GM12891 (cell line): ENCODE data around the gene PTPRS.

Experiments used
- DNase-seq: peaks from one replicate; pipeline ENCODE4 v3.0.0; 2011; ENCODE audit warnings: low spot score; ENCODE audit not compliant: insufficient read length
- FAIRE-seq: peaks from 2 replicates; lab custom pipeline; 2011; peaks lifted over from hg19 to GRCh38; lab: Jason Lieb, UNC
- PAX5 ChIP-seq: IDR thresholded peaks from 2 replicates; pipeline ENCODE4 v1.6.1; 2011; ENCODE audit warnings: low read length, moderate library complexity, mild to moderate bottlenecking; ENCODE audit not compliant: insufficient read depth, severe bottlenecking
- POLR2A ChIP-seq: IDR thresholded peaks from 2 replicates; pipeline ENCODE4 v1.6.1; 2011; ENCODE audit warnings: low read depth, low read length, control low read depth
- POLR2AphosphoS5 ChIP-seq: IDR thresholded peaks from 2 replicates; pipeline ENCODE4 v1.6.1; 2011; ENCODE audit warnings: low read depth, low read length, control low read depth
- POU2F2 ChIP-seq: IDR thresholded peaks from 2 replicates; pipeline ENCODE4 v1.6.1; 2011; ENCODE audit warnings: low read depth, mild to moderate bottlenecking, control low read depth, low read length, moderate library complexity
- SPI1 ChIP-seq: IDR thresholded peaks from 2 replicates; pipeline ENCODE4 v1.6.1; 2011; ENCODE audit warnings: low read depth, low read length, control low read depth
- TAF1 ChIP-seq: IDR thresholded peaks from 2 replicates; pipeline ENCODE4 v1.6.1; 2011; ENCODE audit warnings: low read depth, low read length, control low read depth

PTPRS gene

DNA sequence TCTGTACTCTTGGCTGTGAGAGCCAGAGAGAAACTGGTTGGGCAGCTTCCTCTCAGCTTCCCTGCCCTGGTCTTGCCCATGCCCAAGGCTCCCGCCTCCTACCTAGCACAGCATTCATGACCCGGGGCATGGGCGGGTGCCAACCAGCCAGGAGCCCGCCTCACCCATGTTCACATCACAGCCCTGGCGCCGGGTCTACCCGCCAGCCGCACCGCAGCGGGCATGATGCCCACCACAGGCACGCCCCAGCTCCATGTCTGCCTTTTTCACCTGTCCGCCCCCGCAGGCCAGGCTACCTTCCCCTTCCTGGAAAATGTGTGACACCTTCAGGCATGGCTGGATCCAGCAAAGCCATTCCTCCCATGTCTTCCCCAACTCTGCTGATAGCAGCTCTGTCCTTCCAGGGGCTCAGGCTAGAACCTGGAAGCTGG, 42.1 kb downstream of the PTPRS start:
- no peak for TF ChIP-seq POLR2A
- TF ChIP-seq PAX5: no peak
- TF ChIP-seq TAF1: no peak
- TF ChIP-seq POLR2AphosphoS5: no peak
- no peak for TF ChIP-seq SPI1
- no peak for TF ChIP-seq POU2F2
- DNase-seq (no peak), FAIRE-seq (no peak)

DNA sequence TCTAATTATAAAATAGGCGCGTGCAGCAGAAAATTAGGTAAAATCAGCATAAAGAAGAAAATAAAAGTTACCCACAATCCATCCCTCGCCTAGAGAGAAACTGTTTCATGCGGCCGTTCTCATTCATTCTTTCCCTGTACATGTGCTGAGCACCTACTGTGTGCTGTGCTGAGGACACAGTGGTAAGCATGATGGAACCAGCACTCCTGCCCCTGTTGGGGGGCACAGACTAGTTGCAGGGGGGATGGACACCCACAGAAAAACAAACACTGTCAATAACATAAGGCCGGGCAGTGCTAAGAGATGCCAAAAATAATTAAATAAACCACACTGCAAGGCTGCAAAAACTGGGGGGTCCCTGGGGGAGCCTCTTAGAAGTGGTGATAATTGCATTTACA, 43.3 kb downstream of the PTPRS start:
- TF ChIP-seq POLR2A (no peak), TAF1 (no peak), PAX5 (no peak), SPI1 (no peak), POU2F2 (no peak), POLR2AphosphoS5 (no peak)

GRCh38 chr19:5296457-5297271, 43.9 kb downstream of the PTPRS start:
- FAIRE-seq (no peak), DNase-seq (no peak)
- TF ChIP-seq SPI1: no peak

More for the DNA sequence above, 43.3 kb downstream of the PTPRS start:
- DNase-seq (no peak), FAIRE-seq (no peak)

DNA sequence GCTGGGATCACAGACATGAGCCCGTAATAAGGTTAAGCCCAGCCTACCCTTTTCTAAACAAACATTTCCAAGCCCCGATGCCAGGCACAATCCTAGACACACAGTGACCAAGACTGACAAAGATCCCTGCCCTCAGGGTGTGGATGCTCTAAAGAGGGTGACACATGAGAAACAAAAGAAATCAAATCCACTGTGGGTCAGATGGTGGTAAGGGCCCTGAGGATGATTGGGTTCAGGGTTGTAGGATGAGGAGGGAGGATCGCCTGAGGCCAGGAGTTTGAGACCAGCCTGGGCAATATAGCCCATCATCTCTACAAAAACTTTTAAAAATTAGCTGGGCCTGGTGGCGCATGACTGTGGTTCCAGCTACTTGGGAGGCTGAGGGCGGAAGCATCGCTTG, 44.6 kb downstream of the PTPRS start:
- DNase-seq (no peak), FAIRE-seq (no peak)
- TF ChIP-seq POLR2A (no peak), PAX5 (no peak), TAF1 (no peak), SPI1 (no peak), POU2F2 (no peak), POLR2AphosphoS5 (no peak)

- TF ChIP-seq POLR2A: no peak
- no peak for TF ChIP-seq POLR2AphosphoS5
- TF ChIP-seq SPI1: no peak
- DNase-seq: no peak
- no peak for FAIRE-seq
Measured at GRCh38 chr19:5294403-5295160, 46.0 kb downstream of the PTPRS start.

GRCh38 chr19:5293612-5294378, 46.8 kb downstream of the PTPRS start:
- no peak for TF ChIP-seq POLR2A
- TF ChIP-seq PAX5: no peak
- no peak for TF ChIP-seq TAF1
- TF ChIP-seq POU2F2: no peak
- no peak for TF ChIP-seq SPI1
- no peak for TF ChIP-seq POLR2AphosphoS5
- FAIRE-seq (no peak), DNase-seq (no peak)

DNA sequence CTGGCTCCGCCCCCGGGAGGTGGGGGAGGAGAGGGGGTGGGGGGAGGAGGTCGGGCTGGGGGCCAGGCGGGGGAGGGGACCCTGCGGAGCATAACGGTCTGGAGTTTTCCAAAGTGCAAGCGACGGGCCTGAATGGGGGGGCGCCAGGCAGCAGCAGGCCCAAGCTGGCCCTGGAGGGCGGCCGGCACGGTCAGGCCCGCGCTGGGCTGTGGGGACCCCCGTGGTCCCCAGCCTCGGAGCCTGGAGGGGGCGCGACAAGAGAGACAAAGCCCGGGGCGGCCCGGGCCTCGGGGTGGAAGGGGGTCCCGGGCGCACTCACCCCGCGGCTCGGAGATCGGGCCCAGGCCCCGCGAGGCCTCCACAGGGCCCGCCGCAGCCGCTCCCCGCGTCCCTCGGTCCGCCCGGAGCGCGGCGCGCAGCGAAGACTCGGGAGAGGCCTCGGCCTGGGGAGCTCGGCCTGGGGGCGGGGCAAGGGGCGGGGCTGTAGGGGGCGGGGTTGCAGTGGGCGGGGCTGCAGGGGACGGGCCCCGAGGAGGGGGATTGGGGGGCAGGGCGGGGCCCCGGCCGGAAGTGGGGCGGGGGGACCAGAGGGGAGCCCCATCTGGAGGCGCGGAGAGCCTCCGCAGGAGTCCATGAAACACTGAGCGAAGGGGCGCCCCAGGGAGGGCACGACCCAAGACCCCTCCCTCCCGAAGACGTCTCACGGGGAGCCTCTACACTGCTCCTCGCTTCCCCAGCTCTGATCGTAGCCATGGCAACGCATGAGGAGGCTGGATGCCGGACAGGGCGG, 47.6 kb downstream of the PTPRS start:
- DNase-seq: peak; percentile 86
- no peak for FAIRE-seq
- TF ChIP-seq POU2F2 (no peak), PAX5 (no peak), TAF1 (no peak), POLR2A (no peak), POLR2AphosphoS5 (no peak), SPI1 (no peak)

- no peak for TF ChIP-seq POLR2AphosphoS5
- no peak for TF ChIP-seq POLR2A
- no peak for FAIRE-seq
- no peak for DNase-seq
Measured at GRCh38 chr19:5292453-5292821, 48.2 kb downstream of the PTPRS start.

DNA sequence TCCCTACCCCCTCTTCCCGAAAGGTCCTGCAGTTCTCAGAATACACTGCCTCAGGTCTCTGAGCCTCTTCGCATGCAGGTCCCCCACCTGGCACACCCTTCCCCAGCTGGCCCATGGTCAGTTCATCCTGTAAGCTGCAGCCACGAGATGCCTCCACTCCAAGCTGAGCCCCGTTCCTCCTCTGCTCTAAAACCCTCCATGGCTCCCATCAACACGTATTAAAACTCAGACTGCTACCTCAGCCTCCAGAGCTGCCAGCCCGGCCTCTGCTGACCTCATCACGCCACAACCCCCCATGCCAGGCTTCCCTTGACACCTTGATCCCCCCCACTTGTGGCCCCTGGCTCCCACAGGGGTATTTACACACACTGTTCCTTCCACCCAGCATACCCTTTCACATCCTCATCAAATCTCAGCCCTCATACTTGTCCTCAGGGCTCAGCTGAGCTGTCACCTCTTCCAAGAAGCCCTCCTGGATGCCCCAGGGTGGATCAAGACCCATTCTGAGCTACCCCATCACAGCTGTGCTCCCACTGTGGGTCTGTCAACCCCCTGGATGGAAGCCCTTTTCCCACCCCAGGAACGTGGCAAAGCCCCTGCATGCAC, 48.9 kb downstream of the PTPRS start:
- FAIRE-seq (peak; percentile 55), DNase-seq (no peak)
- TF ChIP-seq SPI1: no peak
- TF ChIP-seq PAX5: no peak
- no peak for TF ChIP-seq POLR2A
- no peak for TF ChIP-seq POLR2AphosphoS5
- TF ChIP-seq POU2F2: no peak
- no peak for TF ChIP-seq TAF1
